Activated CD4-positive, alpha-beta memory T cell treated with anti-CD3 and anti-CD28 coated beads for 36 hours (primary cell): ENCODE data around the gene CLDN5. TPM values are rescaled to one million over a fixed set of nuclear protein-coding genes. Genes with fewer than 3 reads are reported as not detected.
"Not testable (repeated sequence)": the region's sequence is repeated elsewhere in the genome, so short reads cannot be mapped to it uniquely, and the experiment has no call there.

Source experiments
- CTCF ChIA-PET: fragments of 350-600 bp; sonication (Branson Sonifier 250); formaldehyde crosslinking; loops from one replicate; lab custom pipeline; 2021; ENCODE audit warnings: antibody characterized with exemption, inconsistent platforms; lab: Charles Lee
- POLR2A ChIA-PET: fragments of 350-600 bp; sonication (Branson Sonifier 250); formaldehyde crosslinking; loops from one replicate; lab custom pipeline; 2021; ENCODE audit warnings: antibody characterized with exemption; lab: Charles Lee
- DNase-seq: peaks from one replicate; pipeline ENCODE4 v3.0.0-alpha.2; 2020
- H3K27ac Mint-ChIP-seq: one replicate; pipeline ENCODE4 v1.8.0; 2021; ENCODE audit warnings: mixed read lengths
- H3K27me3 Mint-ChIP-seq: one replicate; pipeline ENCODE4 v1.8.0; 2021; ENCODE audit warnings: mixed read lengths
- H3K36me3 Mint-ChIP-seq: one replicate; pipeline ENCODE4 v1.8.0; 2021; ENCODE audit warnings: mixed read lengths
- H3K4me1 Mint-ChIP-seq: one replicate; pipeline ENCODE4 v1.8.0; 2021; ENCODE audit warnings: low read depth, mixed read lengths
- H3K4me3 Mint-ChIP-seq: one replicate; pipeline ENCODE4 v1.8.0; 2021; ENCODE audit warnings: mild to moderate bottlenecking, mixed read lengths
- H3K9me3 Mint-ChIP-seq: one replicate; pipeline ENCODE4 v1.8.0; 2021; ENCODE audit warnings: mixed read lengths
- intact Hi-C: fragments of 100-400 bp; cut with micrococcal nuclease; formaldehyde crosslinking; loops from one replicate; pipeline ENCODE4 v1.15.1; 2023
- total RNA-seq, 2 experiments: library from RNA; stranded (reverse); gene quantifications; one replicate each; pipeline ENCODE4 v1.2.3, GENCODE V29; 2021

The CLDN5 gene
- total RNA-seq, 2 experiments from 2014 or later, result 0.17 to 0.31 TPM

DNA sequence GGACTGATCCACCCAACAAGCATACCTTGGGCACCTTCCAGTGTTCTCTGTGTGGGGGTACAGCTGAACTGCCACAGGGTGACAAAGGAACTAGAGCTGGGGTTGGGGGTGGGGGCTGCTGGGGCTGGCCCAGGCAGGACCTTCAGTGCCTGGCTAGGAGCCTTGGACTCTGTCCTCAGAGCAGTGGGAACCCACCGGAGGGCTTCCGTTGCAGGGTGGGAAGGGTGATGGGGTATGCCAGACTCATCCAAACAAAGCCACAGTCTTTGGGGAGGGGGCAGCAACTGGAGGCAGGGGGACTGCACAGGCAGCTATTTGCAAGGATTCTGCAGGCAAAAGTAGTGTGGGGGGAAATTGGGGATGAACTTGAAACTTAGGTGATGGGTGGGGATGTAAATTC is 35.7 kb upstream of the CLDN5 start:
- intact Hi-C loops, result no loop called here
- no peak overlapping the region for H3K27ac Mint-ChIP-seq
- DNase-seq, result no peak
- CTCF ChIA-PET, result interaction anchor here (1.0 to 1.3 kb wide), 3 partner anchors 70 to 170 kb away, joined by 3 to 4 read pairs (median 3); no protein-coding TSS in a partner anchor
- H3K36me3 Mint-ChIP-seq, result no peaks in the 10 kb centered on the region
- no peaks in the 10 kb centered on the region for H3K4me1 Mint-ChIP-seq
- no peak overlapping the region for H3K4me3 Mint-ChIP-seq
- POLR2A ChIA-PET, result no interaction called here
- no peaks in the 10 kb centered on the region for H3K9me3 Mint-ChIP-seq
- H3K27me3 Mint-ChIP-seq, result peaks cover 4% of the 10 kb centered on the region

DNA sequence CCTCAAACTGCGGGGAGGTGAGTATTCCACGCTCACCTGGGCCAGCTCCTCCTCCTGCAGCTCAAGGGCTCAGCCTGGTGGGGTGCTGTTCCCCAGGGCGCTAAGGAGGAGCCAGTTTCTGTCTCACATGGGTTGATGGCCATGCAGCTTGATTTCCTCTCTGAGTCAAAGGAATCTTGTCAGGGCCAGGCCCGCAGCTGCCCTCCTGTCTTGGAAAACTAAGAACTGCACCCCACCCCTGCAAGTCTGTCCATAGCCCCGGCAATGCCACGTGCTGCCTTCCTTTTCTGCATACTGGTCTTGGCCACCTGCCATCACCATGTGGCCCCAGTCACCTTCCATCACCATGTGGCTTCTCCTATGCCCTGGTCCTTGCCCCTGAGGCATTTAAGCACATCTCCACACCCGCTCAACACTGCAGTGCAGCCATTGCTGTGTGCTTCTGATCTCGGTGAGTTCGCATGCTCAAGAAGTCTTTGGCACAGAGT is 35.2 kb upstream of the CLDN5 start:
- Mint-ChIP-seq H3K36me3 (no peaks in the 10 kb centered on the region), H3K9me3 (no peaks in the 10 kb centered on the region), H3K4me1 (no peaks in the 10 kb centered on the region), H3K4me3 (no peak overlapping the region), H3K27ac (no peak overlapping the region), H3K27me3 (peaks cover 4% of the 10 kb centered on the region)
- no peak for DNase-seq
- ChIA-PET CTCF (interaction anchor here (1.1 to 1.3 kb wide), 2 partner anchors 71 to 171 kb away, joined by 3 to 4 read pairs; no protein-coding TSS in a partner anchor), POLR2A (no interaction called here)
- intact Hi-C loops, result no loop called here

DNA sequence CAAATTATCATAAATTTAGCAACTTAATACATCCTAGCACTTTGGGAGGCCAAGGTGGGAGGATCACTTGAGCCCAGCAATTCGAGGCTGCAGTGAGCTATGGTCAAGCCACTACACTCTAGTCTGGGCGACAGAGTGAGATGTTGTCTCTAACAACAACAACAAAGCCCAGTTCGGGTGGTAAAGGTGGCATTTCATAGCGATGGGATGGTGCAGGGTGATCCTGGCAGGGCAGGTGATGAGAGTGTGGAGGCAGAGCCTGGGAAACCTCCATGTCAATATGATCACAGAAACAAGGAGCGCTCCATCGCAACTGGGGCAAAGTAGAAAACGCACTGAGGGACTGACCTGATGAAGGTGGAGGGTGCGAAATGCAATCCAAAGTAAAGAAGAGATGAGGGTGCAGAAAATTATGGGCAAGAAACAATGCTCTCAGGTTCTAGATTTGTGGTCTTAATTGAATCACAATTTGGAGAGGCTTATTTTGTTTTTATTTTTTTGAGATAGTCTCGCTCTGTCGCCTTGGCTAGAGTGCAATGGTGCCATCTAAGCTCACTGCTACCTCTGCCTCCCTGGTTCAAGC is 32.8 kb upstream of the CLDN5 start:
- Mint-ChIP-seq H3K9me3 (no peaks in the 10 kb centered on the region), H3K27ac (no peak overlapping the region), H3K4me3 (no peak overlapping the region), H3K36me3 (no peaks in the 10 kb centered on the region), H3K4me1 (no peaks in the 10 kb centered on the region), H3K27me3 (peaks cover 4% of the 10 kb centered on the region)
- ChIA-PET POLR2A (no interaction called here), CTCF (no interaction called here)
- no peak for DNase-seq
- intact Hi-C loops, result no loop called here

DNA sequence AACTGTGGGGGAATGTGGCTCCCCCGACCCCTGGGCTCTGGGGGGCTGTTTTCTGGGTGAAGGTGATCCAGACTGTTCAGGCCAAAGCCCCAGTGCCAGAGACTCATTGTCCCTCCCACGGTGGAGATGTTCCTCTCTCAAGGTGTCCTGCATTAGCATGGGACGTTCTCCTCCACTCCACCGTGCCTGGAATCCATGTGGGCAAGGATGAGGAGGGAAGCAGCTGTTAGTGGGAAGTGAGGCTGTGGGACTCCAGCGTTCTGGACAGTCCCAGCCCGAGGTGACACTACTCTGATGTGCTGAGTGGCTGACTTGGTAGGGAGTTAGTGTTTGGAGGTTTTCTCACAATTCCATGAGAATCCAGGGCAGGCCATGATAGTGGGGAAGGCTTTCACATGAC is 31.4 kb upstream of the CLDN5 start:
- POLR2A ChIA-PET, result no interaction called here
- CTCF ChIA-PET, result no interaction called here
- intact Hi-C loops, result no loop called here

DNA sequence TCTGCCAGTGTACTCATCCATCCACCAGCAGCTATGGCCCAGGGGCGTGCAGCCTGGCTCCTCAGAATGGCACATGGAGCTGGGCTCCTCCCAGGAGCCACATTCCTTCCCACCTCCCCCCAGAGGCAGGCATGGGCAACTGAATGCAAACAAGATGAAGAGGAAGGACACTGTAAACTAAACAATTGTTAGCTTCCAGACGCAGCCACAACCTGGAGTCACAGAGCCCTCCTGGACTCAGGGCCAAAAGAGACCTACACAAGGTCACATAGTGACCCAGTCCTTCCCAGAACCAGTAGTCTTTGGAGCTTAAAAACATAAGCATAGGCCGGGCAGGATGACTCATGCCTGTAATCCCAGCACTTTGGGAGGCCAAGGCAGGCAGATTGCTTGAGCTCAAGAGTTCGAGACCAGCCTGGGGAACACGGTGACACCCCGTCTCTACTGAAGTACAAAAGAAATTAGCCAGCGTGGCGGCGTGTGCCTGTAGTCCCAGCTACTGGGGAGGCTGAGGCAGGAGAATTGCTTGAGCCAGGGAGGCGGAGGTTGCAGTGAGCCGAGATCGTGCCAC is 30.7 kb upstream of the CLDN5 start:
- Mint-ChIP-seq H3K4me1 (no peaks in the 10 kb centered on the region), H3K36me3 (no peaks in the 10 kb centered on the region), H3K27me3 (peaks cover 4% of the 10 kb centered on the region), H3K27ac (no peak overlapping the region), H3K4me3 (no peak overlapping the region), H3K9me3 (no peaks in the 10 kb centered on the region)
- POLR2A ChIA-PET, result interaction anchor here (0.6 kb wide), 1 partner anchor 33 kb away, joined by 3 read pairs; no protein-coding TSS in a partner anchor
- intact Hi-C loops, result no loop called here
- no peak for DNase-seq
- CTCF ChIA-PET, result no interaction called here

More for the DNA sequence above, 31.4 kb upstream of the CLDN5 start:
- no peak overlapping the region for H3K27ac Mint-ChIP-seq
- no peak overlapping the region for H3K4me3 Mint-ChIP-seq
- no peak for DNase-seq
- no peaks in the 10 kb centered on the region for H3K4me1 Mint-ChIP-seq
- H3K36me3 Mint-ChIP-seq, result no peaks in the 10 kb centered on the region
- peaks cover 4% of the 10 kb centered on the region for H3K27me3 Mint-ChIP-seq
- H3K9me3 Mint-ChIP-seq, result no peaks in the 10 kb centered on the region

DNA sequence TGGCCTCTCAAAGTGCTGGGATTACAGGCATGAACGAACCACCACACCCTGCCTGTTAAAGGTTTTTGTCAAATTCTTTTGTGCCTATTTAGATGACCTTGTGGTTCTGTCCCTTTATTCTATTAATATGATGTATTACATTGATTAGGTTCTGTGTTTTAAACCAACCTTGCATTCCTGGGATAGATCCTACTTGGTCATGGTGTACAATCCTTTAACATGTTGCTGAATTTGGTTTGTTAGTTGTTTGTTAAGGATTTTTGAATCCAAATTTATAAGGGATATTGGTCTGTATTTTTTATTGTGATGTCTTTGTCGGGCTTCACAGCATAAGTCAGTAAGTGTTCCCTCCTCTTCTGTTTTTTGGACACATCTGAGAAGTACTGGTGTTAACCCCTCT is 29.0 kb upstream of the CLDN5 start:
- Mint-ChIP-seq H3K4me1 (no peaks in the 10 kb centered on the region), H3K9me3 (no peaks in the 10 kb centered on the region), H3K36me3 (no peaks in the 10 kb centered on the region), H3K27me3 (peaks cover 4% of the 10 kb centered on the region), H3K4me3 (no peak overlapping the region), H3K27ac (no peak overlapping the region)
- intact Hi-C loops, result no loop called here
- DNase-seq, result no peak
- CTCF ChIA-PET, result no interaction called here
- POLR2A ChIA-PET, result no interaction called here

DNA sequence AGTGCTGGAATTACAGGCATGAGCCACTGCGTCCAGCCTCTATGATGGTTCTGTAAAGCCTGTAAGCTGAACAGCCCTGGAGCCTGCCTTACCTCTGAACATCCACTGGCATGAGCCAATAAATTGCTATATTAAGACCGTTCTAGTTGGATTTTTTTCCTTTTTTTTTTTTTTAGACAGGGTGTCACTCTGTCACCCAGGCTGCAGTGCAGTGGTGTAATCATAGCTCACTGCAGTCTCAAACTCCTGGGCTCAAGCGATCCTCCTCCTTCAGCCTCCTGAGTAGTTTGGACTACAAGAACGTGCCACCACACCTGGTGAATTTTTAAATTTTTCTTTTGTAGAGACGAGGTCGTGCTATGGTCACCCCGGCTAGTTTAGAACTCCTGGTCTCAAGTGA is 26.2 kb upstream of the CLDN5 start:
- no peak for DNase-seq
- Mint-ChIP-seq H3K4me1 (no peaks in the 10 kb centered on the region), H3K36me3 (no peaks in the 10 kb centered on the region), H3K27ac (no peak overlapping the region), H3K27me3 (no peaks in the 10 kb centered on the region), H3K9me3 (no peaks in the 10 kb centered on the region), H3K4me3 (no peak overlapping the region)
- ChIA-PET CTCF (no interaction called here), POLR2A (interaction anchor here (0.6 kb wide), 1 partner anchor 112 kb away, joined by 3 read pairs; no protein-coding TSS in a partner anchor)
- intact Hi-C loops, result no loop called here

DNA sequence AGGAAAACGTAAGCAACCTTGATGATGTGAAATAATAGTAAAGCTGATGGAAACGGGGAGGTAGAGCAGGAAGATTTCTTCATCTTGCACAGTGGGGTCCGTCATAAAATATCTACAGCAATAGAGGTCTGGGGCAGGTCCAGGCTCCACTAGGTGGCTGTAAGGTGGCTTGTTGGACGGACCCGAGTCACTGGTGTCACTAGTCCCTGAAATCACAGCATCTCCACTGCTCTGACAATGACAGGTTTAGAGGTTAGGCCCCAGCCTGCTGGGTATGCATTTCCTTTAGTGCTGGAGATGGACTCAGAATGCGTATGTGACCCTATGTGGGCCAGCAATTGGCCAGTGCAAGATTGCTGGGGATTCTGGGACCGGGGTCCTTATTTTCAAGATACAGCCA is 25.2 kb upstream of the CLDN5 start:
- H3K36me3 Mint-ChIP-seq, result no peaks in the 10 kb centered on the region
- intact Hi-C loops, result no loop called here
- POLR2A ChIA-PET, result no interaction called here

DNA sequence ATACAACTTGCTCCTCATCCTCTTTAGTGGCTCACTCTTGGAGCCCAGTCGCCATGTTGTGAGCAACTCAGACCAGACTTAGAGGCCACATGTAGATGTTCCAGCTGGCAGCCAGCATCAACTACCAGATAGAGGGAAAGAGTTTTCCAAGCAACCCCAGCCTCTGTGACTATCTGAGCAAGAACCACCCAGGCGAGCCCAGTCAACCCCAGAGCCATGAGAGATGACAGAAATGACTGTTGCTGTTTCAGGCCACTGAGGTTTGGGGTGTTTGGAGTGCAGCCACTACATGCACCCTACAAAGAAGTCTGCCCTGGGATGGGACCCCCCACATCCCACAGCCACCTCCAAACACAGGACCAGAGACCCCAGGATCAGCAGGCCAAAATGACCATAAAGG is 24.8 kb upstream of the CLDN5 start:
- no peak overlapping the region for H3K27ac Mint-ChIP-seq
- H3K36me3 Mint-ChIP-seq, result no peaks in the 10 kb centered on the region
- POLR2A ChIA-PET, result no interaction called here
- no peaks in the 10 kb centered on the region for H3K4me1 Mint-ChIP-seq
- no peaks in the 10 kb centered on the region for H3K27me3 Mint-ChIP-seq
- intact Hi-C loops, result no loop called here
- no peak overlapping the region for H3K4me3 Mint-ChIP-seq
- CTCF ChIA-PET, result interaction anchor here (0.6 kb wide), 1 partner anchor 27 kb away, joined by 3 read pairs; no protein-coding TSS in a partner anchor
- DNase-seq, result peak; percentile 13
- H3K9me3 Mint-ChIP-seq, result no peaks in the 10 kb centered on the region

More for the DNA sequence above, 25.2 kb upstream of the CLDN5 start:
- Mint-ChIP-seq H3K4me1 (no peaks in the 10 kb centered on the region), H3K27me3 (no peaks in the 10 kb centered on the region), H3K9me3 (no peaks in the 10 kb centered on the region), H3K27ac (no peak overlapping the region), H3K4me3 (no peak overlapping the region)
- no peak for DNase-seq
- CTCF ChIA-PET, result no interaction called here

DNA sequence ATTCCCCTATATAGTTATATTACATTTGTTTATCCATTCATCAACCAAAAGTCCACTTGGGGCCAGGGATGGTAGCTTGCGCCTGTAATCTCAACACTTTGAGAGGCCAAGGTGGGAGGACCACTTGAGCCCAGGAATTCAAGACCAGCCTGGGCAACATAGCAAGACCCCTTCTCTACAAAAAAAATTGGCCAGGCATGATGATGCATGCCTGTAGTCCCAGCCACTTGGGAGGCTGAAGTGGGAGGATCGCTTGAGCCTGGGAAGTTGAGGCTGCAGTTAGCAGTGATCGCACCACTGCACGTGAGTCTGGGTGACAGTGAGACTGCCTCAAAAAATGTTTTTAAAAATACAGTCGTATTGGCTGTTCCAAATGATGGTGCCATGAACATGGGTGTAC is 24.2 kb upstream of the CLDN5 start:
- H3K9me3 Mint-ChIP-seq, DNase-seq, POLR2A ChIA-PET, H3K27ac Mint-ChIP-seq, intact Hi-C loops, H3K4me1 Mint-ChIP-seq, H3K4me3 Mint-ChIP-seq, H3K27me3 Mint-ChIP-seq, H3K36me3 Mint-ChIP-seq: not testable (repeated sequence)
- CTCF ChIA-PET, result interaction anchor here (0.6 kb wide), 1 partner anchor 28 kb away, joined by 3 read pairs; no protein-coding TSS in a partner anchor

DNA sequence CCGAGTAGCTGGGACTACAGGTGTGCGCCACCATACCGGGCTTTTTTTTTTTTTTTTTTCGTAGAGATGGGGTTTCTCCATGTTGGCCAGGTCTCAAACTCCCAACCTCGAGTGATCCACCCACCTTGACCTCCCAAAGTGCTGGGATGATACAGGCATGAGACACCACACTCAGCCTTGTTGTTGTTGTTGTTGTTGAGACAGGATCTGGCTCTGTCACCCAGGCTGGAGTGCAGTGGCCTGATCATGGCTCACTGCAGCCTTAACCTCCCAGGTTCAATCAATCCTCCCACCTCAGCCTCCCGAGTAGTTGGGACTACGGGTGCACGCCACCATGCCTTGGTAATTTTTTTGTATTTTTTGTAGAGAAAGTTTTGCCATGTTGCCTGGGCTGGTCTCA is 23.4 kb upstream of the CLDN5 start:
- intact Hi-C loops, result no loop called here
- H3K27ac Mint-ChIP-seq, result no peak overlapping the region
- no peaks in the 10 kb centered on the region for H3K9me3 Mint-ChIP-seq
- DNase-seq, result no peak
- POLR2A ChIA-PET, result no interaction called here
- CTCF ChIA-PET, result no interaction called here
- no peak overlapping the region for H3K4me3 Mint-ChIP-seq
- H3K36me3 Mint-ChIP-seq, result no peaks in the 10 kb centered on the region
- no peaks in the 10 kb centered on the region for H3K4me1 Mint-ChIP-seq
- H3K27me3 Mint-ChIP-seq, result no peaks in the 10 kb centered on the region

DNA sequence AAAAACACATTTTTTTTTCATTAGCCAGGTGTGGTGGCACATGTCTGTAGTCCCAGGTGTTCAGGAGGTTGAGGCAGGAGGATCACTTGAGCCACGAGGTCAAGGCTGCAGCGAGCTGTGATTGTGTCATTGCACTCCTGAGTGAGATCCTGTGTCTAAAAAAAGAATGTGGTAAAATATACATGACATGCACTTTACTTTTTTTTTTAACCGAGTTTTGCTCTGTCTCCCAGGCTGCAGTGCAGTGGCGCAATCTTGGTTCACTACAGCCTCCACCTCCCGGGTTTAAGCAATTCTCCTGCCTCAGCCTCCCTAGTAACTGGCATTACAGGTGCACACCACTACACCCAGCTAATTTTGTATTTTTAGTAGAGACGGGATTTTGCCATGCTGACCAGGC is 22.5 kb upstream of the CLDN5 start:
- intact Hi-C loops, result no loop called here
- no peaks in the 10 kb centered on the region for H3K27me3 Mint-ChIP-seq
- H3K4me1 Mint-ChIP-seq, result no peaks in the 10 kb centered on the region
- no peaks in the 10 kb centered on the region for H3K9me3 Mint-ChIP-seq
- H3K27ac Mint-ChIP-seq, result no peak overlapping the region
- DNase-seq, result no peak
- H3K4me3 Mint-ChIP-seq, result no peak overlapping the region
- POLR2A ChIA-PET, result no interaction called here
- CTCF ChIA-PET, result no interaction called here
- H3K36me3 Mint-ChIP-seq, result no peaks in the 10 kb centered on the region

DNA sequence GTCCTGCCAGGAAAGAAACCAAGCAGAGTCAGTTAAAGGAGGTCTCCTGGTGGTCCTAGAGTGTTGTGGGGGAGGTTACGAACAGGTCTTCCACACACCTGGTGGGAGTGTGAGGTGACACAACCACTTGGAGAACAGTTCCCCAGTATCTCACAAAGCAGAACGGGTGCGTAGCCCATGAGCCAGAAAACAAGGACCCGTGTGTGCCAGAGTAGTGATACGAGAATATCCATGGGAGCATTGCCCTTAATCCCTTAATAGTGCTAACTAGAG is 21.7 kb upstream of the CLDN5 start:
- POLR2A ChIA-PET, result no interaction called here
- no peaks in the 10 kb centered on the region for H3K36me3 Mint-ChIP-seq
- CTCF ChIA-PET, result no interaction called here
- H3K4me3 Mint-ChIP-seq, result no peak overlapping the region
- intact Hi-C loops, result no loop called here
- H3K27me3 Mint-ChIP-seq, result no peaks in the 10 kb centered on the region
- no peak for DNase-seq
- no peaks in the 10 kb centered on the region for H3K4me1 Mint-ChIP-seq
- H3K9me3 Mint-ChIP-seq, result no peaks in the 10 kb centered on the region
- no peak overlapping the region for H3K27ac Mint-ChIP-seq
